ENCODE measurements around the gene STAU1. TPM values are rescaled to one million over a fixed set of nuclear protein-coding genes. Genes with fewer than 3 reads are reported as not detected.

STAU1 gene
- total and polyA plus RNA-seq, 2 of the 13 experiments (the other 11 are each of a cell fraction or from before 2014, with no cell fraction given), result 119 to 133 TPM

GRCh38 chr20:49219091-49219923 is 31.2 kb upstream of the STAU1 start, which contains the start of gene DDX27 (continued):
- TF ChIP-seq SNAPC4 (CRISPR knock-in tag; IDR thresholded peaks at IDR 0.05) (no peak), ZNF777 (CRISPR knock-in tag; IDR thresholded peaks at IDR 0.05) (0 out of 2 replicates have a peak, but pooled peaks have one; percentile 57), AKAP8 (CRISPR knock-in tag; IDR thresholded peaks at IDR 0.05) (no peak), CBX5 (CRISPR knock-in tag; IDR thresholded peaks at IDR 0.05; ENCODE audit: borderline replicate concordance) (peak; percentile 82), ZNF720 (CRISPR knock-in tag; IDR thresholded peaks at IDR 0.05) (0 out of 2 replicates have a peak, but pooled peaks have one; percentile 48), SIN3B (IDR thresholded peaks at IDR 0.05; ENCODE audit: low read length) (no peak), NRL (CRISPR knock-in tag; IDR thresholded peaks at IDR 0.05; ENCODE audit: borderline replicate concordance) (peak; percentile 77), ZNF24 (IDR thresholded peaks at IDR 0.05) (no peak), DMTF1 (CRISPR knock-in tag; IDR thresholded peaks at IDR 0.05) (no peak), ZSCAN5A (CRISPR knock-in tag; IDR thresholded peaks at IDR 0.05; ENCODE audit: borderline replicate concordance) (peak; percentile 11; the same call in 1 of the 2 replicates), ZBTB3 (CRISPR knock-in tag; IDR thresholded peaks at IDR 0.05; ENCODE audit: borderline replicate concordance, low read depth) (peak; percentile 59; the same call in 1 of the 2 replicates), ZBTB49 (CRISPR knock-in tag; IDR thresholded peaks at IDR 0.05; ENCODE audit: borderline replicate concordance) (0 out of 2 replicates have a peak, but pooled peaks have one; percentile 14), FOSL1 (CRISPR knock-in tag; IDR thresholded peaks at IDR 0.05; ENCODE audit: borderline replicate concordance) (no peak), ZNF264 (CRISPR knock-in tag; IDR thresholded peaks at IDR 0.05) (no peak; the same call in 1 of the 2 replicates), ZBTB2 (CRISPR knock-in tag; IDR thresholded peaks at IDR 0.05; ENCODE audit: low read depth) (peak; percentile 25)
